ENCODE results near the gene TRUB2. TPM values are rescaled to one million over a fixed set of nuclear protein-coding genes. Genes with fewer than 3 reads are reported as not detected.

TRUB2 gene
- total and polyA plus RNA-seq, 12 donors, result 15.0 to 68.2 (median 33.7) TPM

DNA sequence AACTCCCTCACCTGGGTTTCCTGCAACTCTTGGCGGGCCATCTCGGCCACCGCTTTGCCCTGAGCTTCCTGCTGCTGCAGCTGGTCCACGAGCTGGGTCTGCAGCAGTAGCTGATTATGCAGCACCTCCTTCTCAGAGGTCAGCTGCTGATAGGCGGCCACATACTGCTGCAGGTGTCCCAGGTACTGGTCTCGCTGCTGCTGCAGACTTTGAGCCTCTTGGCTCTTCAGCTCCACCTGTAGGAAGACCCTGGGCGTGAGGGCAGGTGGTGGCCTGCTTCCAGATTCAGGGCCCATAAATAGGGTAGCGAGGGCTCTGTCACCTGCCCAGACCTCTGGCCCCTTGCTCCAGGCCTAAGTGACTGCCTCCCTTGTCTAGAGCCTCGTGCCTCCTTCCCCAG lies 63.1 kb downstream of the TRUB2 start:
- Histone ChIP-seq H3K36me3 (replicated peaks in 1 of 2) (peaks cover 0 to 72% of the 10 kb centered on the region in 2 donors), H3K4me3 (no peak overlapping the region), H3K27ac (no peak overlapping the region), H3K9me3 (replicated peaks in 1 of 3) (no peaks in the 10 kb centered on the region), H3K27me3 (no peaks in the 10 kb centered on the region), H3K4me1 (replicated peaks in 1 of 2) (no peaks in the 10 kb centered on the region)
- TF ChIP-seq, protein P1, sequence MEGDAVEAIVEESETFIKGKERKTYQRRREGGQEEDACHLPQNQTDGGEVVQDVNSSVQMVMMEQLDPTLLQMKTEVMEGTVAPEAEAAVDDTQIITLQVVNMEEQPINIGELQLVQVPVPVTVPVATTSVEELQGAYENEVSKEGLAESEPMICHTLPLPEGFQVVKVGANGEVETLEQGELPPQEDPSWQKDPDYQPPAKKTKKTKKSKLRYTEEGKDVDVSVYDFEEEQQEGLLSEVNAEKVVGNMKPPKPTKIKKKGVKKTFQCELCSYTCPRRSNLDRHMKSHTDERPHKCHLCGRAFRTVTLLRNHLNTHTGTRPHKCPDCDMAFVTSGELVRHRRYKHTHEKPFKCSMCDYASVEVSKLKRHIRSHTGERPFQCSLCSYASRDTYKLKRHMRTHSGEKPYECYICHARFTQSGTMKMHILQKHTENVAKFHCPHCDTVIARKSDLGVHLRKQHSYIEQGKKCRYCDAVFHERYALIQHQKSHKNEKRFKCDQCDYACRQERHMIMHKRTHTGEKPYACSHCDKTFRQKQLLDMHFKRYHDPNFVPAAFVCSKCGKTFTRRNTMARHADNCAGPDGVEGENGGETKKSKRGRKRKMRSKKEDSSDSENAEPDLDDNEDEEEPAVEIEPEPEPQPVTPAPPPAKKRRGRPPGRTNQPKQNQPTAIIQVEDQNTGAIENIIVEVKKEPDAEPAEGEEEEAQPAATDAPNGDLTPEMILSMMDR (IDR thresholded peaks at IDR 0.05), result no peak
- TF ChIP-seq POLR2A (IDR thresholded peaks at IDR 0.05), result no peak
- 83 to 92% (median 87%) methylated on average over 6 to 9 of the region's 9 CpGs for WGBS, 4 donors
- intact Hi-C loops (cut with DNase I), result no loop called here
- DNase-seq, result no peak

DNA sequence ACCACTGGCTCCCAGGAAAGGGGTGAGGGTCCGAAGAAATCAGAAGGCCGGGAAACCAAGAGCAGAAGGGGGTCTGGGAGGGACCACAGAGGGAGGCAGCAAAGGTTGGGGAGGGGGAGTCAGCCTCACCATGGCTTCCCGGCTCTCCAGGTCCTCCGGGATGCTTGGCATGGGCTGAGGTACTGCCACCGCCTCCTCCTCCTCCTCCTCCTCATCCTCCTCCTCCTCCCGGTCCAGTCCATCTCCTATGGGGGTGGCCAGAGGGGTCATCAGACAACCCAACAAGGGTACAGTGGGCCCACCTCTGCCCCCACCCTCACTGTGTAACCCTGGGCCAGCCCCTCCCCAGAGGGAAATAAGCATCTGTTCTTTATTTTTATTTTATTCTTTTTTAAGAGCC lies 63.9 kb downstream of the TRUB2 start:
- Histone ChIP-seq H3K4me1 (replicated peaks in 1 of 2) (peaks cover 0 to 1% of the 10 kb centered on the region in 2 donors), H3K9me3 (replicated peaks in 1 of 3) (no peaks in the 10 kb centered on the region), H3K4me3 (no peak overlapping the region), H3K27ac (no peak overlapping the region), H3K36me3 (replicated peaks in 1 of 2) (peaks cover 0 to 72% of the 10 kb centered on the region in 2 donors), H3K27me3 (no peaks in the 10 kb centered on the region)
- intact Hi-C loops (cut with DNase I), result no loop called here
- 91 to 98% (median 95%) methylated on average over 5 to 6 of the region's 6 CpGs for WGBS, 4 donors
- no peak for TF ChIP-seq POLR2A (IDR thresholded peaks at IDR 0.05)
- TF ChIP-seq, protein P1 (IDR thresholded peaks at IDR 0.05), result no peak
- no peak for DNase-seq

DNA sequence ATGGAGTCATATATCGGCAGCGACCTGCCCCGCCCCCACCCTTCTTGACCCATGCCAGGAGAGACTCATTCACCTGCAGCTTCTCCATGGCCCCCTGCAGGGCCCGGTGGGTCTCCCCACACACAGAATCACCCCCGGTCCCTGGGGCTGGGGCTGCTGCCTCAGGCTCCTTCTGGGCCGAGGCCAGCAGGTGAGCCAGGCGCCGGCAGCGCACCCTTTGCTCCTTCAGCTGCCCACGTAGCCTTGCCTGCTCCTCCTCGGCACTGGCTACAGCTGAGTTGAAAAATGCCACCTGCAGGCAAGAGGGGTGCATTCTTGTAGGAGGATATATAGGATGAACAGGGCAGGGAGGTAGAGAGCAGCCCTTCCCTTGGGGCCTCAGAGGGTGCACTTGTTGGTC lies 64.3 kb downstream of the TRUB2 start:
- TF ChIP-seq POLR2A (IDR thresholded peaks at IDR 0.05), result no peak
- TF ChIP-seq, protein P1 (IDR thresholded peaks at IDR 0.05), result no peak
- DNase-seq, result no peak
- H3K4me1 ChIP-seq (replicated peaks in 1 of 2), result peaks cover 0 to 4% of the 10 kb centered on the region in 2 donors
- H3K36me3 ChIP-seq (replicated peaks in 1 of 2), result peaks cover 0 to 69% of the 10 kb centered on the region in 2 donors
- WGBS, 4 donors, result 91 to 100% (median 93%) methylated on average over 2 to 11 of the region's 11 CpGs
- no peaks in the 10 kb centered on the region for H3K9me3 ChIP-seq (replicated peaks in 1 of 3)
- no peak overlapping the region for H3K27ac ChIP-seq
- no peaks in the 10 kb centered on the region for H3K27me3 ChIP-seq
- H3K4me3 ChIP-seq, result no peak overlapping the region
- intact Hi-C loops (cut with DNase I), result no loop called here

DNA sequence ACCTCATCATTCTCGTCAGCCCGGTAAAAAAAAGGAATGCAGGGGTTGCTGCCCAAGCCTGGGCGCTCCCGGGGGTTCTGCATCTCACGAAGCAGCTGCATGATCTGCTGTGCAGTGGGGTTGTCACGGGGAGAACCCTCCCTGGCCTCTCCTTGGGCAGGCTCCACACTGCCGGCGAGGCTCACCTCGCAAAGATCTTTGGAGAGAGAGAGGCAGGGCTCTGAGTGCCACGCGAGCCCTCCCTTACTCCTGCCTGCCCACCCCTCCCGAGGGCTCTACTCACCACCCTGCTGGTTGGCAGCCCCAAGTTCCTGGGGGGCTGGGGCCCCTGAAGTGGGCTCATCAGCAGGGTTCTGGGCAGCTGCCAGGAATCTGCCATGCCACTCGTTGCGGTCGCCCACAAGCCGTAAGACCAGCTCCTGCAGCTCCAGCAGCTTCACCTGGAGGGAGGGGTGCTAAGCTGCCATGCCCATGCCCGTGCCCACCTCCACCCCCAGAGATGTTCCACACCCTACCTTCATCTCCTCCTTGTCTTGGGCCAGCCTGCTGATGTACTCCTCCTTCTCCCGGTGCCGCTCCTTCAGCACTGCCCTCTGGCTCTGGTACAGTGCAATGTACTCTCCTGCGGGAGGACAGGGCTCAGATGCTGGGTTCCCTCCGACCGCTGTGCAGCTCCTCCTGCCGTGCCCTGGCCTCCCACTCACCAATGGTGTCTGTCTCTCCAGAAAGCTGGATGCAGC lies 65.0 kb downstream of the TRUB2 start:
- peaks cover 0 to 63% of the 10 kb centered on the region in 2 donors for H3K36me3 ChIP-seq (replicated peaks in 1 of 2)
- H3K27ac ChIP-seq, result no peak overlapping the region
- WGBS, 4 donors, result 87 to 97% (median 90%) methylated on average over 12 to 23 of the region's 23 CpGs
- no peak overlapping the region for H3K4me3 ChIP-seq
- H3K27me3 ChIP-seq, result no peaks in the 10 kb centered on the region
- TF ChIP-seq POLR2A (IDR thresholded peaks at IDR 0.05), result no peak
- TF ChIP-seq, protein P1 (IDR thresholded peaks at IDR 0.05), result no peak
- no peaks in the 10 kb centered on the region for H3K9me3 ChIP-seq (replicated peaks in 1 of 3)
- no peak for DNase-seq
- intact Hi-C loops (cut with DNase I), result no loop called here
- H3K4me1 ChIP-seq (replicated peaks in 1 of 2), result peaks cover 0 to 4% of the 10 kb centered on the region in 2 donors

Other genes starting within 250 kb of the TRUB2 start
- gene PTGES2, start 194.7 kb downstream of the TRUB2 start, total RNA-seq, result 100 to 1,000 TPM in 4 of 9 donors, 10 to 100 TPM in 5; 64.8 to 147 (median 96.0) TPM
- 100 to 1,000 TPM in 2 of 3 donors, 10 to 100 TPM in 1; 69.5 to 104 (median 101) TPM for gene PTGES2, start 194.7 kb downstream of the TRUB2 start, polyA plus RNA-seq
- gene LCN2, start 173.0 kb downstream of the TRUB2 start, total RNA-seq, result 10 to 100 TPM in 1 of 9 donors, 1 to 10 TPM in 4, under 1 TPM in 1, not detected in 3; 0.33 to 48.2 (median 1.2) TPM
- gene LCN2, start 173.0 kb downstream of the TRUB2 start, polyA plus RNA-seq, result 1 to 10 TPM in 2 of 3 donors, under 1 TPM in 1; 0.37 to 1.9 (median 1.7) TPM
- gene BBLN, start 162.2 kb downstream of the TRUB2 start, total RNA-seq, result 1,000 to 10,000 TPM in 4 of 9 donors, 100 to 1,000 TPM in 5; 165 to 1,914 (median 315) TPM
- 100 to 1,000 TPM in 2 of 3 donors, 1 to 10 TPM in 1; 5.5 to 924 (median 522) TPM for gene BBLN, start 162.2 kb downstream of the TRUB2 start, polyA plus RNA-seq
- 100 to 1,000 TPM in 3 of 9 donors, 10 to 100 TPM in 6; 25.3 to 142 (median 83.8) TPM for gene CIZ1, start 130.9 kb downstream of the TRUB2 start, total RNA-seq
- 100 to 1,000 TPM in 1 of 3 donors, 10 to 100 TPM in 2; 63.0 to 134 (median 65.2) TPM for gene CIZ1, start 130.9 kb downstream of the TRUB2 start, polyA plus RNA-seq
- 10 to 100 TPM in 6 of 9 donors, 1 to 10 TPM in 3; 2.4 to 14.7 (median 12.1) TPM for gene DNM1, start 119.1 kb downstream of the TRUB2 start, total RNA-seq
- gene DNM1, start 119.1 kb downstream of the TRUB2 start, polyA plus RNA-seq, result 10 to 100 TPM in 2 of 3 donors, 1 to 10 TPM in 1; 5.8 to 44.3 (median 17.5) TPM
- gene GOLGA2, start 46.4 kb downstream of the TRUB2 start, total RNA-seq, result 10 to 100 TPM; 35.8 to 92.8 (median 79.2) TPM
- gene GOLGA2, start 46.4 kb downstream of the TRUB2 start, polyA plus RNA-seq, result 100 to 1,000 TPM in 2 of 3 donors, 10 to 100 TPM in 1; 87.7 to 221 (median 124) TPM
- gene SWI5, start 46.2 kb downstream of the TRUB2 start, total RNA-seq, result 10 to 100 TPM; 17.7 to 58.9 (median 27.8) TPM
- 10 to 100 TPM; 20.2 to 30.1 (median 25.0) TPM for gene SWI5, start 46.2 kb downstream of the TRUB2 start, polyA plus RNA-seq
- 10 to 100 TPM; 47.3 to 96.8 (median 68.6) TPM for gene COQ4, start 392 bp upstream of the TRUB2 start, total RNA-seq
- 100 to 1,000 TPM in 2 of 3 donors, 10 to 100 TPM in 1; 35.8 to 111 (median 109) TPM for gene COQ4, start 392 bp upstream of the TRUB2 start, polyA plus RNA-seq
- 10 to 100 TPM in 8 of 9 donors, 1 to 10 TPM in 1; 6.6 to 30.3 (median 19.9) TPM for gene SLC27A4, start 18.1 kb upstream of the TRUB2 start, total RNA-seq
- gene SLC27A4, start 18.1 kb upstream of the TRUB2 start, polyA plus RNA-seq, result 10 to 100 TPM in 2 of 3 donors, 1 to 10 TPM in 1; 9.9 to 40.0 (median 21.3) TPM
- gene URM1, start 48.9 kb upstream of the TRUB2 start, total RNA-seq, result 10 to 100 TPM; 34.7 to 87.1 (median 51.0) TPM
- 10 to 100 TPM; 22.8 to 40.2 (median 27.0) TPM for gene URM1, start 48.9 kb upstream of the TRUB2 start, polyA plus RNA-seq
- 10 to 100 TPM in 8 of 9 donors, 1 to 10 TPM in 1; 8.1 to 43.5 (median 16.8) TPM for gene CERCAM, start 98.4 kb upstream of the TRUB2 start, total RNA-seq
- 10 to 100 TPM in 2 of 3 donors, 1 to 10 TPM in 1; 5.1 to 34.2 (median 16.2) TPM for gene CERCAM, start 98.4 kb upstream of the TRUB2 start, polyA plus RNA-seq
- 10 to 100 TPM; 10.2 to 18.6 (median 14.0) TPM for gene ODF2, start 133.6 kb upstream of the TRUB2 start, total RNA-seq
- gene ODF2, start 133.6 kb upstream of the TRUB2 start, polyA plus RNA-seq, result 10 to 100 TPM; 16.6 to 21.6 (median 19.6) TPM
- gene GLE1, start 182.3 kb upstream of the TRUB2 start, total RNA-seq, result 10 to 100 TPM; 23.6 to 81.9 (median 29.2) TPM
- gene GLE1, start 182.3 kb upstream of the TRUB2 start, polyA plus RNA-seq, result 10 to 100 TPM; 13.1 to 33.4 (median 13.8) TPM
- gene SPTAN1, start 230.1 kb upstream of the TRUB2 start, total RNA-seq, result 100 to 1,000 TPM; 136 to 316 (median 224) TPM
- gene SPTAN1, start 230.1 kb upstream of the TRUB2 start, polyA plus RNA-seq, result 100 to 1,000 TPM; 167 to 278 (median 252) TPM

Measured in adrenal gland (tissue), 12 donors.